ENCODE measurements around the gene ARL8A. TPM values are rescaled to one million over a fixed set of nuclear protein-coding genes. Genes with fewer than 3 reads are reported as not detected.
"Not testable (repeated sequence)": the region's sequence is repeated elsewhere in the genome, so short reads cannot be mapped to it uniquely, and the experiment has no call there.

ARL8A gene
- total RNA-seq, 1 donor from 2014 or later, result 56.6 TPM

DNA sequence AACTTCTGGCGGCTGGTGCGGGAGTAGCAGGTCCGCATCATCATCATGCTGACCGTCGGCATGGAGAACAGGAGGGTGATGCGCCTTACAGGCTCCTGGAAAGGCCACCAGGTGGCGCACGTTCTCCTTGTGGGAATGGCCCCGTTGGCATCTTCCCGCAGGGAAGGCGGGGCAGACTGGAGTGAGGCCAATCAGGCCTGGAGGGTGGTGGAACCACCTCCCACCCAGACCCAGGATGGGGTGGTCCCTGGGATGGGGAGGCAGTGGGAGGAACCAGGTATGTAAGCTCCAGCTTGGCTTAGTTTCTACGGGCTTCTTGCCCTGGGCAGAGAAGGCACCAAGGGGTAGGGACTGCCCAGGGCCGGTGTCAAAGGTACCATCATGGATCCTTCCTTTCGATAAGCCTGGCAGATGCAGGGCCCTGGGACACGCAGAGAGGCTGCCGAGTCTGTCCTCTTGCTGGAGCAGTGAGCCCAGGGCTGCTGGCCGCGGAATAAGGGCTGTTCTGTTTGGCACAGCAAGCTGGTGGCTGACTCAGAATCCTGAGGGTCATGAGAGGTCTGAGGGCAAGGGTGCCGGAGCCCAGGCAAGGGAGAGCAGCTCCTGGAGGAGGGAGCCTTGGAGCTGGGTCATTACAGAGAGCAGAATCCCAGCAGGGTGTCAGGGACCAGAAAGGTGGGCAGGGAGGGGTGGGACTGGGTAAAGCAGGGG is 40.4 kb upstream of the ARL8A start:
- H3K4me3 Mint-ChIP-seq, result no peak overlapping the region
- no peaks in the 10 kb centered on the region for H3K9me3 Mint-ChIP-seq
- peak; percentile 48 for DNase-seq (ENCODE audit: low spot score)
- intact Hi-C loops (cut with micrococcal nuclease), result loop anchor here (1.0 to 2.0 kb wide), 2 partner anchors 24 to 130 kb away; partner anchors contain the start of gene PTPN7
- peaks cover 24% of the 10 kb centered on the region for H3K4me1 Mint-ChIP-seq (ENCODE audit: low read depth)
- no peaks in the 10 kb centered on the region for H3K36me3 Mint-ChIP-seq (ENCODE audit: low read depth)
- H3K27ac Mint-ChIP-seq, result no peak overlapping the region
- H3K27me3 Mint-ChIP-seq (ENCODE audit: insufficient read depth), result peaks cover 5% of the 10 kb centered on the region

GRCh38 chr1:202182040-202182877 is 37.7 kb upstream of the ARL8A start:
- Mint-ChIP-seq H3K4me1 (ENCODE audit: low read depth) (peaks cover 24% of the 10 kb centered on the region), H3K4me3 (no peak overlapping the region), H3K9me3 (no peaks in the 10 kb centered on the region), H3K36me3 (ENCODE audit: low read depth) (no peaks in the 10 kb centered on the region), H3K27me3 (ENCODE audit: insufficient read depth) (peaks cover 2% of the 10 kb centered on the region), H3K27ac (no peak overlapping the region)
- no peak for DNase-seq (ENCODE audit: low spot score)
- intact Hi-C loops (cut with micrococcal nuclease), result no loop called here

DNA sequence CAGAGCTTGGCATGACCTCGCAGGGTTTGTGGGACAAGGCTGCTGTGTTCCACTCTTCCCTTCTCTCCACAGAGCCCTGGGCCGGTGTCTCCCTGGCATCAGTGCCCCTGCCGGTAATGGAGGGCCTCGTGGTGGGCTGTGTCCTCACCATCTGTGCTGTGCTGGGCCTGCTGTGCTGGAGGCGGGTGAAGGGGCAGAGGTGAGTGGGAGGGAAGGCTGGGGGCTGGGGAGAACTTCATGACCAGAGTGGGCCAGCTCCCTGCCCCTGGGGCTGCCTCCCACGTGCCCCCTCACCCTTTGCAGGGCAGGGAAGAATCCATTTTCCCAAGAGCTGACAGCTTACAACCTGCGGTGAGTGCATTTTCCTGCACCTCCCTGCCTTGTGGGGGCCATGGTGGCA is 37.0 kb upstream of the ARL8A start:
- Mint-ChIP-seq H3K9me3 (no peaks in the 10 kb centered on the region), H3K27ac (no peak overlapping the region), H3K4me3 (no peak overlapping the region), H3K4me1 (ENCODE audit: low read depth) (peaks cover 24% of the 10 kb centered on the region), H3K36me3 (ENCODE audit: low read depth) (no peaks in the 10 kb centered on the region), H3K27me3 (ENCODE audit: insufficient read depth) (peaks cover 2% of the 10 kb centered on the region)
- intact Hi-C loops (cut with micrococcal nuclease), result no loop called here
- no peak for DNase-seq (ENCODE audit: low spot score)

- intact Hi-C loops (cut with micrococcal nuclease); H3K27ac Mint-ChIP-seq; H3K9me3 Mint-ChIP-seq; H3K36me3 Mint-ChIP-seq (ENCODE audit: low read depth); H3K4me3 Mint-ChIP-seq; DNase-seq (ENCODE audit: low spot score); H3K27me3 Mint-ChIP-seq (ENCODE audit: insufficient read depth): not testable (repeated sequence)
- peaks cover 24% of the 10 kb centered on the region for H3K4me1 Mint-ChIP-seq (ENCODE audit: low read depth)
Measured at GRCh38 chr1:202180751-202181139, 36.2 kb upstream of the ARL8A start.

GRCh38 chr1:202179828-202180750 is 35.6 kb upstream of the ARL8A start:
- Mint-ChIP-seq H3K36me3 (ENCODE audit: low read depth) (no peaks in the 10 kb centered on the region), H3K4me3 (no peak overlapping the region), H3K4me1 (ENCODE audit: low read depth) (peaks cover 24% of the 10 kb centered on the region), H3K27ac (no peak overlapping the region), H3K27me3 (ENCODE audit: insufficient read depth) (peaks cover 2% of the 10 kb centered on the region), H3K9me3 (no peaks in the 10 kb centered on the region)
- intact Hi-C loops (cut with micrococcal nuclease), result no loop called here
- no peak for DNase-seq (ENCODE audit: low spot score)

- no peak overlapping the region for H3K27ac Mint-ChIP-seq
- H3K36me3 Mint-ChIP-seq (ENCODE audit: low read depth), result no peaks in the 10 kb centered on the region
- H3K4me1 Mint-ChIP-seq (ENCODE audit: low read depth), result peaks cover 5% of the 10 kb centered on the region
- DNase-seq (ENCODE audit: low spot score), result no peak
- no peak overlapping the region for H3K4me3 Mint-ChIP-seq
- intact Hi-C loops (cut with micrococcal nuclease), result no loop called here
- H3K9me3 Mint-ChIP-seq, result no peaks in the 10 kb centered on the region
- no peaks in the 10 kb centered on the region for H3K27me3 Mint-ChIP-seq (ENCODE audit: insufficient read depth)
Measured at GRCh38 chr1:202176949-202177927, 32.7 kb upstream of the ARL8A start.

GRCh38 chr1:202173993-202174392 is 29.5 kb upstream of the ARL8A start:
- DNase-seq (ENCODE audit: low spot score), result no peak
- intact Hi-C loops (cut with micrococcal nuclease), result no loop called here
- Mint-ChIP-seq H3K27me3 (ENCODE audit: insufficient read depth) (no peaks in the 10 kb centered on the region), H3K27ac (no peak overlapping the region), H3K9me3 (no peaks in the 10 kb centered on the region), H3K36me3 (ENCODE audit: low read depth) (no peaks in the 10 kb centered on the region), H3K4me3 (no peak overlapping the region), H3K4me1 (ENCODE audit: low read depth) (peaks cover 9% of the 10 kb centered on the region)

GRCh38 chr1:202172015-202172355 is 27.4 kb upstream of the ARL8A start:
- intact Hi-C loops (cut with micrococcal nuclease), result no loop called here
- Mint-ChIP-seq H3K4me3 (no peak overlapping the region), H3K27ac (no peak overlapping the region), H3K27me3 (ENCODE audit: insufficient read depth) (no peaks in the 10 kb centered on the region), H3K4me1 (ENCODE audit: low read depth) (peaks cover 9% of the 10 kb centered on the region), H3K36me3 (ENCODE audit: low read depth) (no peaks in the 10 kb centered on the region), H3K9me3 (no peaks in the 10 kb centered on the region)
- DNase-seq (ENCODE audit: low spot score), result no peak

GRCh38 chr1:202171292-202172014 is 26.9 kb upstream of the ARL8A start:
- Mint-ChIP-seq H3K4me1 (ENCODE audit: low read depth) (peaks cover 14% of the 10 kb centered on the region), H3K27ac (no peak overlapping the region), H3K36me3 (ENCODE audit: low read depth) (no peaks in the 10 kb centered on the region), H3K27me3 (ENCODE audit: insufficient read depth) (no peaks in the 10 kb centered on the region), H3K4me3 (no peak overlapping the region), H3K9me3 (no peaks in the 10 kb centered on the region)
- intact Hi-C loops (cut with micrococcal nuclease), result no loop called here
- no peak for DNase-seq (ENCODE audit: low spot score)

DNA sequence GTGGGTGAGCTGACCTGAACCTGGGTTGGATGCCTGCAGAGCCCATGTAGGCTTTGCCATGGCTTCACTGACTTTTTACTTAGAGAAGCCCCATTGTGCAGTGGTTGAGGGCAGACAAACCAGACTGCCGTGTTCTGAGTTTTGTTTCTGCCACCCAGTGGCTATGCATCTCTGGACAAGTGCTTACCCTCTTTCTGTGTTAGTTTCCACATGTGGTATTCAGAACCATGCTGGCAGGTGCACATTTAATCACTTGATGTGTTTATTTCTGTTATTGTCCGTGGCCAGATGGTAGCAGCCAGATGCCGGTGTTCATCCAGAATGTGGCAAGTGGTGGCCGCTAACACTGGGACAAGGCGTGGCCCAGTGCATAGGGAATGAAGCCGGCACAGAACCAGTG is 26.2 kb upstream of the ARL8A start:
- Mint-ChIP-seq H3K4me1 (ENCODE audit: low read depth) (peaks cover 21% of the 10 kb centered on the region), H3K9me3 (no peaks in the 10 kb centered on the region), H3K4me3 (no peak overlapping the region), H3K36me3 (ENCODE audit: low read depth) (no peaks in the 10 kb centered on the region), H3K27ac (no peak overlapping the region), H3K27me3 (ENCODE audit: insufficient read depth) (no peaks in the 10 kb centered on the region)
- DNase-seq (ENCODE audit: low spot score), result no peak
- intact Hi-C loops (cut with micrococcal nuclease), result no loop called here

- DNase-seq (ENCODE audit: low spot score), result no peak
- Mint-ChIP-seq H3K9me3 (no peaks in the 10 kb centered on the region), H3K4me3 (no peak overlapping the region), H3K27me3 (ENCODE audit: insufficient read depth) (no peaks in the 10 kb centered on the region), H3K27ac (no peak overlapping the region), H3K36me3 (ENCODE audit: low read depth) (no peaks in the 10 kb centered on the region), H3K4me1 (ENCODE audit: low read depth) (peaks cover 39% of the 10 kb centered on the region)
- intact Hi-C loops (cut with micrococcal nuclease), result loop anchor here (10.0 kb wide), 3 partner anchors 826 to 1156 kb away; partner anchors contain the start of gene KIF21B
Measured at GRCh38 chr1:202168861-202169260, 24.3 kb upstream of the ARL8A start.
